ENCODE results near the gene CCDC85C.
A peak's percentile ranks its signal among the peaks of the same experiment; 100 is the strongest.

The CCDC85C gene

DNA sequence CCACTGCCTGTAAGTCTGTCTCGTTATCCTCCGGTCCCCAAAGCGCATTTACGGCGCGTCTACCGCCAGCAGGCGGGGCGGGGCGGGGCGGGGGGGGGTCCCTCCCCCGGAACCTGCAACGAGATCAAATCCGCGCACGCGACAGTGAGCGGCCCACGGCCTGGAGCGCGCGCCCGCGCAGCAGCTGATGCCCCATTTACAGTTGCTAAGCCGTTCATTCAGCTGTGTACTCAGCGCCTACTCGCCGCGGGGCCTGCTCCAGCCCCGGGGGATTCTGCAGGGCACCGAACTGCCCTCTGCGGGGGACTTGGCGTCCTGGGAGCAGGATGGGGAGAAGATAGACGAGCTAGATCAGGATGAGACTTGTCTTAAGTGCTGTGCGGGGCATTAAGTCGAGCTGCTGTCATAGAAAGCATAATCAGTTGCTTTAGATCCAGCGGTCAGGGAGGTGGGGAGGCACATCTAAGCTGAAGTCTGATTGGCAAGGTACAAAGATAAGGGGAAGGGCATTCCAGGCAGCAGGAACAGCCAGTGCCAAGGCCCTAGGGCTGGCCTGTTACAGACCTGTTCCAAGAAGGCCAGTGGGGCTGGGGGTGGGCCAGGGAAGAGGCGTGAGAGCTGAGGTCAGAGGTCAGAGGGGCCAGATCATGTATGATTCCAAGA is 1.4 kb upstream of the CCDC85C start:
- DNase-seq (ENCODE audit: low spot score), result peak; percentile 76

GRCh38 chr14:99604766-99605298 is 825 bp upstream of the CCDC85C start:
- DNase-seq (ENCODE audit: low spot score), result peak; percentile 33

GRCh38 chr14:99604278-99604765 is 315 bp upstream of the CCDC85C start:
- peak; percentile 93 for DNase-seq (ENCODE audit: low spot score)

DNA sequence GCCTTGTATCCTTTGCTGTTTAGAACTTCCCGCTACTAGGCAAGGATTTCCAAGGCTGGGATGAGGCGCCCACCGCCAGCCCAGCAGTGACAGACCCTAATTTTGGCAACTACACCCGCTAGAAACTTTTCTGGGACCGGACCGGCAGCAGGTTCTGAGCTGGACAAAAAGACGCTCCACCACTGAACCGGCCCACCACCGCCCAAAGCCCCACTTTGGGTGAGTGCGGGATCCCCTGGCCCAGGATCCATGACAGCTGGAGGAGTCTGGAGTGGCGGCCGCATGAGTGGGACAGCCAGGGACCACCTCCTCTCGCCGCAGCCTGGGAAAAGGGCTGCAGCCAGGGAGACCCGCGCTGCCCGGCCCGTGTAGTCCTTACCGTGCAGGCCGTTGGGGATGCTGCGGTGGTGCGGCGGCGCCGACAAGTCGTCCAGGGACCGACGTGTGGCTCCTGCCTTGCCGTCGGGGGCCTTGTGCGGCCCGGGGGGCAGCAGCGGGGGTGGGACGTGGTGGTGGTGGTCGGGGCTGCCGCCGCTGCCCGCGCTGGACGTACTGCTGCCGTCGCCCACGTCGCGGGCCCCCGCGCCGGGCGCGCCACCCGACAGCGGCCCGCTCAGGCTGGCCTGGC is 1.1 kb downstream of the CCDC85C start:
- no peak for DNase-seq (ENCODE audit: low spot score)

GRCh38 chr14:99602054-99602787 is 1.8 kb downstream of the CCDC85C start:
- peak; percentile 60 for DNase-seq (ENCODE audit: low spot score)

GRCh38 chr14:99601361-99601831 is 2.6 kb downstream of the CCDC85C start:
- DNase-seq (ENCODE audit: low spot score), result no peak

- DNase-seq (ENCODE audit: low spot score), result no peak
Observed at GRCh38 chr14:99600232-99600888, 3.6 kb downstream of the CCDC85C start.

DNA sequence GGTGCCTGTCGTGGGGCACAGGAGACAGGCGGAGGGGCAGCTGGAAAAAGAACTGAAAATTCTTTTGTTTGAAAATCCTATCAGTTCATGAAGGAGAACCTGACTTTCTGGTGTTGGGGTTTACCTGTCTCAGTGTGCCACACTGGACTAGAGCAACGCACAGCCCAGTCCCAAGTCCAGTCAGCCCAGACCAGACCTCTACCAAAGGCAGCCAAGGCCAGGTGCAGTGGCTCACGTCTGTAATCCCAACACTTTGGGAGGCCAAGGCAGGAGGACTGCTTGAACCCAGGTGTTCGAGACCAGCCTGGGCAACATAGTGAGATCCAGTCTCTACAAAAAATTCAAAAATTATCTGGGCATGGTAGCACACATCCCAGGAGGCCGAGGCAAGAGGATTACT is 4.6 kb downstream of the CCDC85C start:
- DNase-seq (ENCODE audit: low spot score), result no peak

GRCh38 chr14:99598774-99599173 is 5.2 kb downstream of the CCDC85C start:
- DNase-seq (ENCODE audit: low spot score), result no peak

- DNase-seq (ENCODE audit: low spot score), result no peak
Observed at GRCh38 chr14:99597911-99598600, 6.0 kb downstream of the CCDC85C start.

- no peak for DNase-seq (ENCODE audit: low spot score)
Observed at GRCh38 chr14:99596772-99597171, 7.2 kb downstream of the CCDC85C start.

GRCh38 chr14:99596071-99596627 is 7.9 kb downstream of the CCDC85C start:
- no peak for DNase-seq (ENCODE audit: low spot score)

- DNase-seq (ENCODE audit: low spot score), result no peak
Observed at GRCh38 chr14:99595524-99595923, 8.5 kb downstream of the CCDC85C start.

DNA sequence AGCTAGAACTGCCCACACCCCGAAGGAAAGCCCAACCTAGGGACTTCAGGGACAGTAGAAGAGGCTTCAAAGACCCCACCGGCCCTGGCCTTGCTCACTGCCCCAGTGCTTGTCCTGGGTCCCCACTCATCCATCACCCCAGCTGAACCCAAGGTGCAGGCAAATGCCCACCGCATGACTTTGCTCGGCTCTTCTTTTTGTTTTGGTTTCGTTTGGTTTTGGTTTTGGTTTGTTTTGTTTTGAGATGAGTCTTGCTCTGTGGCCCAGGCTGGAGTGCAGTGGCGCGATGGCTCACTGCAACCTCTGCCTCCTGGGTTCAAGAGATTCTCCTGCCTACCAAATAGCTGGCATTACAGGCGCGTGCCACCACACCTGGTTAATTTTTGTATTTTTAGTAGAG is 9.0 kb downstream of the CCDC85C start:
- DNase-seq (ENCODE audit: low spot score), result no peak

DNA sequence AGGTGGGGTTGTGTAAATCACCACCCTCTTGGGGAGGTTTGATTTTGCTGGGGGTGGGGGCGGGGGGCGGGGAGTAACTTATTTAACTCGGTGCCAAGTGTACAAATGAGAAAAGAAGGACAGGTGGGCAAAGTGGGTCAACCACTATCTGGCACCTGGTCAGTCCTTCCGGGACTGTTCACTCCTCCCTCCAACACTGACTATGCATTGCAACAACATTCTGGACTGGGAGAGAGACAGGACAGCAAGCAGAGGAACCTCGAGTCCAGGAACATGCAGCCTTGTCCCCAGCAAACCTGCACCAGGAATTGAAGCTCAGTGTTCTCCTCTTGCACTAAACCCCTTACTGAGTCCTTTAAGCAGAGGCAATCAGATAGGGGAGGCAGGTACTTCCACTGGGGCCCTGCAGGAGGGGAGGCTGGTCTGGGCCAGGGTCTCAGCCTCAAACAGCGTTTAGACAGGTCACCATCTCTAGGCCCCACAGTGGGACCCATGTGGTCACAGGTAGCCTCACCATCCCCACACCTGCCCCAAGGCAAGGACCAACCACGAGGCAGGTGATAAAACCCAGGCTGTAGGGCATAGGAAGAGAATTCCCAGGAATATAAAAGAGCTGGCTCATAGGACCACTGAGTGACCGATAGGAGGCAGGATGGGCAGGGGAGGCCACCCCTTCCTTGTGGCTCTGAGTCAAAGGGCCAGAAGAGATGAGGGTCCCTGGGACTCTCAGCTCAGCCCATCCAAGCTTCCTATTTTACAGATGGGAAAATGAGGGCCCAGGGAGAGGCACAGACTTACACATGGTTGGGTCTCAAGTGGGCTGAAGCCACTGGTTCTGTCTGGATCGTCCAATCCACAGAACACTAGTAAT is 9.8 kb downstream of the CCDC85C start:
- DNase-seq (ENCODE audit: low spot score), result no peak

DNA sequence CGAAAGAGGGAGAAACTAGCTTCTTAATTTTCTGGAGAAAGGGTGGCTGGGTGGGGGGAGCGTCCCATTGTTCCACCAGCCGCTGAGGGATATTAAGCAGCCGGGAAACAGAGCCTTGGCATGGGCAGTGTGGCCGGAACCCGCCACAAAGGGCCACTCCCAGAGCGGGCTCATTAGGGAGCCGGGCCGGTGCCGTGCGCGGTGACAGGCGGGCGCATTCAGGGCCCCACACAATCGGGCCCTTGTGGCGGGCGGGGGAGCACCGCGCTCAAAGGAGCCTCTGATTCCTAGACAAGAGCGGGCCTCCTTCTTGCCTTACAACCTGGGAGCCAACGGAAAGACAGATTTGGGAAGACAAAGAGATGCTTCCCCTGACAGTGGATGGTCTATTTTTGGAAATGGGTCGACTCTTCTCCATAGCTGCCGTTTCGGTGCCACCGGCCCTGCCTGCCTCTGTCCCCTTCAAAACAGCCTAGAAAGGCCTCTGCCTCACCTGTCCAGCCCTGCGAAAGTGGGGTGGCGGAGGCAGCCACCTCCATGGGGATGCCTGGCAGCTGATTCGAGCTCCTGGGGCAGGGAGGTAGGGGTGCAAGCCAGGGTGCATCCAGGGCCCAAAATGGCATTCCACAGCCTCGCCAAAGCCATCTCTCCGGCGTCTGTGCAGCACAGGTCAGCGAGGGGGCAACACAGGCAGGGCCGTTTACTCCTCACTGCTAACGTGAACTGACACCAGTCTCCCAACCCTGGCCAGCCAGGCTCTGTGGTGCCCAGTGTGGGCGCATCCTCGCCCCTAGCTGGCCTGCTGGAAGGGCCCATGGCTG is 10.9 kb downstream of the CCDC85C start:
- DNase-seq (ENCODE audit: low spot score), result no peak

- DNase-seq (ENCODE audit: low spot score), result no peak
Observed at GRCh38 chr14:99592394-99592793, 11.6 kb downstream of the CCDC85C start.

- DNase-seq (ENCODE audit: low spot score), result no peak
Observed at GRCh38 chr14:99590746-99591555, 13.1 kb downstream of the CCDC85C start.

Data from RKO (cell line).